HT-29 (cell line): ENCODE data around the gene MTHFD1L. TPM values are rescaled to one million over a fixed set of nuclear protein-coding genes. Genes with fewer than 3 reads are reported as not detected.

Experiments
- DNase-seq: peaks from one replicate; pipeline ENCODE4 v3.0.0-alpha.2; 2015; ENCODE audit warnings: low spot score
- total RNA-seq: library from RNA; depleted of rRNA; stranded (reverse); fragments of >200 nt; shearing (Covaris generic); gene quantifications from 2 replicates; pipeline ENCODE4 v1.2.3, GENCODE V29; 2014

Gene MTHFD1L
- total RNA-seq, 1 experiment from 2014 or later = 14.7 TPM

DNA sequence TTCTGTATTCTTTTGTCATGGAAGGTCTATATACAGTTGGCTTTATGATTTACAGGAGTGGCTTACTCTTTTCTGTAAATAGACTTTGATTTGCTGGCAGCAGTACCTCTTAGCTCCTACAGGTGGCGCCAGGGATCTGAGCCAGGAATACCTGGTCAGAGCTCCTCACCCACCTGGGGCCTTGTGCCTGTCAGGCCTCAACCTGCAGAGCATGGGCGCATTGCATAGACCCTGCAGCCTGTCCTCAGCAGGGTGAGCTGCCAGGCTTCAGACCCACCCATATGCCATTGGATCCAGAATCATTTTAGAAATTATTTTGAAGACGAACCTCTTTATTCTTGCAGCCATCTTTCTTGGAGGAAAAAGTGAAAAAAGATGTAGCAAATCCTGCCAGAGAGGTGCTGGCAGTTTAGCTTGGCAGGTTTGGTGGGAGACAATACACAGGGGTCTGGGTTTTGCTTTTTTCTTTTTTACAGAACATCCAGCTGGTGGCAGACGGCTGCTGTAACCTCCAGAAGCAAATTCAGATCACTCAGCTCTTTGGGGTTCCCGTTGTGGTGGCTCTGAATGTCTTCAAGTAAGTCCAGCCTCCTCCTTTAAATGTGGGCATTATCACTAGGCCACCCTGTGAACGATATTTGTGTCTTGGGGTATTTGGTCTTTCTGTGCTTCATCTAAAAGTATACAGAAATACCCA is 149.1 kb downstream of the MTHFD1L start:
- DNase-seq = peak; percentile 81

DNA sequence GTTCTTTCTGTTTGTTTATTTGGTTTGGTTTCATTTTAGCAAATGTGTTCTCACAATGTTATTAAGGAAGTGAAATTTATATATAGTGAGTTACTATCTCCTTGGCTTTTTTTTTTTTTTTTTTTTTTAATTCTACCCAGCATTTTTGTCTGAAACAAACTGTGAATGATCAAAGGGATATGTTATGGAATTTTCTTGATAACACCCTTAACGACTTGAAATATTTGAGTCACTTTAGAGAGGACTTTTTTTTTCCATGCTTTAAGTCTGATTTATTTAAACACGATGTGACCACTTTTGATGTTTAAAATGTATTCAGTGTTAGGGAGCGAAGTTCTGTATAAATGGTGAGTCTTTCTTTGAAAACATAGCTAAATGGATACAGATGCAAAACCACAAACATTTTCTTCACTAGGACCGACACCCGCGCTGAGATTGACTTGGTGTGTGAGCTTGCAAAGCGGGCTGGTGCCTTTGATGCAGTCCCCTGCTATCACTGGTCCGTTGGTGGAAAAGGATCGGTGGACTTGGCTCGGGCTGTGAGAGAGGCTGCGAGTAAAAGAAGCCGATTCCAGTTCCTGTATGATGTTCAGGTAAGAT is 149.7 kb downstream of the MTHFD1L start:
- no peak for DNase-seq

DNA sequence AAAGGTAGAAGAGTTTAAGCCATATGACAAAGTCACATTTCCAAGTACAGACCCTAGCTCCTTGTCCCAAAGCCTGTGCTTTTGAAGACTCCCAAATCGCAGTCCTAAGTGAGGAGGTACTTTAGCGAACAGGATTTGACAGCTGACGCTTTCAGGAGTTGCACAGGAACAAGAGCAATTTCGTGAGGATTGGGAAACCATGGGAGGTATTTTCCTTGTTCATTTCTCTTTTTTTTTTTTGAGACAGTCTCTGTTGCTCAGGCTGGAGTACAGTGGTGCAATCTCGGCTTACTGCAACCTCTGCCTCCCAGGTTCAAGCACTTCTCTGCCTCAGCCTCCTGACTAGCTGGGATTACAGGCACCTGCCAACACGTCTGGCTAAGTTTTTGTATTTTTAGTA is 150.6 kb downstream of the MTHFD1L start:
- DNase-seq = no peak

DNA sequence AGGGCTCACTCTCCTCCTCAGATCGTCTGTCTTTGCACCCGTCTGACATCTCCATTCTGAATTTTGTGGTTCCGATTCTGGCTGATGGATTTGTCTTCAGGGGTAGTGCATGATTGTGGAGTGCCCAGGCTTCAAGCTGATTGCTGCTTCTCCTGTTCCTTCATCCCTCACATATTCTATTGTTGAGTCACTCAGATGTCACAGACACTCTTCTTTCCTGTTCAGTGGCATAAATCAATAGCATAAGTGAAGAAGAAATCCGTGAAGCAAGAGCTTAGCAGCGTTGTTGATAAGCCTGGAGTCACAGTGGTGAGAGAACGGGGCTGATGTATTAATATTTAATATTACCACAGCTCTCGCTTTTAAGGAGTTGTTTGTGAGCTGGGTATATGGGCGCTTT is 152.5 kb downstream of the MTHFD1L start:
- no peak for DNase-seq

DNA sequence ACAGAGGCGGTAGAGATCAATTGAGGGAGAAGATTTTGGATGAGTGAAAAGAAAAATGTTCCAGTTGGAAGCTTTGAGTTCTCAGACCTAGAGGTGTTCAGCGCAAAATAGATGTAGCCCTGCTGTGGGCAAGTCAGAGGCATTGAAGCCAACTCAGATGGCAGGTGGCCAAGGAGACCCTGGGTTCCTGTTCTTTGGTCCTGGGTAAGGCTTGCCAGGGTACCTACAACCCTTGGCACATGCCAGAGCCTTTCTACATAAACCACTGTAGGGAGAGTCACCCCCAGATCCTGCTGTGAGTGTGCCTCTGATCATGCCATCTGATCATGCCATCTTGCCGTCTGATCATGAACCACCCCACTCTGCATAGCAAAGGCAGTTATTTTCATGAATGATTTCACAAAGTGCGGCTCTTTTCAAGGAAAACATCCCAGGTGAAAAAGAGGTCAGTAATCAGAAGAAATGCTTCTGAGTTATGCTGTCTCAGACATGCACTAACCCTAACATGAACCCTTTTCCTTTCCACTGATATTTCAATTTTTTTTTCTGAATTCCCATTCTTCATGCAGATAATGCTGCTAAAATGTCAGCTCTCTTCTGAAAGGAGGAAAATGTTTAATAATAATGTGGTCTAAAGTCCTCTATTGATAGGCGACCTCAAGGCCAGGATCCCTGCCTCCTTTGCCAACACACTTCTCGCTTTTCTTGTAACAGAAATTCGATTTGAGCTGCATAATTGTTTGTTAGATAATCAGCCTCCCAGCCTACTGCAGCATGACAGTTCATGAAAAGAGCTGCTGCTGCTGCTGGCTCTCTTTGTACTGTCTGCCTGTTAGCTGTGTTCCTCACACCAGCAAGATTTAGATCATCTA is 153.6 kb downstream of the MTHFD1L start:
- DNase-seq = no peak

DNA sequence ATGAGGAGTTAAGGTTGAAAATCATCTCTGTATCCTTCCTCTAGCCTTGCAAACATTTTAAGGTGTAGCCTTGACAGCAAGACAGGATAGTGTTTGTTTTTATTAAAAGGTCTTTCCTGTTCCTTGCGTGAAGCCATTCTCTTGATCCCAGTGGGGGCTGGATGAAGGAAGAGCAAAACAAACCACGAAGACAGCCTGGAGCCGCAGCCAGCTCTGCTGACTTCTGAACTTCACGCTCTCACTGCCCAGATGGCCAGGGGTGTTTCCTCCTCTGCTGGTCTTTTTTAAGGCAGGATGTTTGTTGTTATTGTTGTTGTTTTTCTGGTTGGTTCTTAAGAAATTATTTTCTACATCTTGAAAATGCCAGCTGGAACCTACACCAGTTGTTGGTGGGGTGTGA is 156.4 kb downstream of the MTHFD1L start:
- DNase-seq = no peak

DNA sequence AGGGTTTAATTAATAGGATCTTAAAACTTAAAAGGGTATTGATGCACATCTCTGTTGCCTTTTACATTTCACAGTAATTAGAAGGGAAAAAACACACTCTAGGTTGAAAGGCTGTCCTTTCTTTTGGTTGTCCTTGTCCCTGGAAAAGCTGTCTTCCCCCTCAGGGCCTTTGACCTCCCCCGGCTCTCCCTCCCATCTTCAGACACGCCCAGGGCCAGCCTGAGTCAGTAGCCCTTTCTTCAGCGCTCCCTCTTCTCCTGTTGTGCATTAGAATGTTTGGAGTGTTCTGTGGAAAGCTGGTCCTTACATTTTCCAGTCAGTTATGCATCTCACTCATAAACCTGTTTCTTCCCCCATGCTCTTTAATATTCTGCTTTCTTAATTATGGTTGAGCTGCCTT is 157.0 kb downstream of the MTHFD1L start:
- no peak for DNase-seq

DNA sequence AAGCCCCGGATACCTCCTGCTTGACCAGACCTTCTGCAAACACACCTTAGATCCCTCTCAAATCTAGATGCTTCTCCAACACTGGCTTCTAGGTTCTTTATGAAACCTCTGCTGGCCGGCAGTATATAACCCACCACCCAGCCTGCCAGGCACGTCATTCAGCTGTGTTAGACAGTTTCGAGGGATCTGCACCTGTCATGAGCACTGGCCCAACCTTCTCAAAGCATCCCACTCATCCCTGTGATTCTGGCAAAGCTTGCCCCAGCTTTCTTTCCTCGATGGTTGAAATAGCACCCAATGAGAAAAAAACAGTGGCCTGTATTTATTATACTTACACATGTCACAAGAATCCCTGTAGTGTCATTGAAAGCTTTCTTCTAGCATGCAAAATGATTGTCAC is 157.8 kb downstream of the MTHFD1L start:
- no peak for DNase-seq

DNA sequence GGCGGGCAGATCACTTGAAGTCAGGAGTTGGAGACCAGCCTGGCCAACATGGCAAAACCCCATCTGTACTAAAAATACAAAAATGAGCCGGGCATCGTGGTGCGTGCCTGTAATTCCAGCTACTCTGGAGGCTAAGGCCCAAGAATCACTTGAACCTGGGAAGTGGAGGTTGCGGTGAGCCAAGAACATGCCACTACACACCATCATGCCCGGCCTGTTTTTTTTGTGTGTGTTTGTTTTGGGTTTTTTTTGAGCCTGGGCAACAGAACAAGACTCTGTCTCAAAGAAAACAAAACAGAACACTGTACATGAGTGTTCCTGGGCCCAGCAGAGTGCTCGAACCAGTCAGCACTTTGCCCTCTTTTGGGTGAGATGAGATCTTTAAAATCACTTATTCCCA is 159.1 kb downstream of the MTHFD1L start:
- no peak for DNase-seq

DNA sequence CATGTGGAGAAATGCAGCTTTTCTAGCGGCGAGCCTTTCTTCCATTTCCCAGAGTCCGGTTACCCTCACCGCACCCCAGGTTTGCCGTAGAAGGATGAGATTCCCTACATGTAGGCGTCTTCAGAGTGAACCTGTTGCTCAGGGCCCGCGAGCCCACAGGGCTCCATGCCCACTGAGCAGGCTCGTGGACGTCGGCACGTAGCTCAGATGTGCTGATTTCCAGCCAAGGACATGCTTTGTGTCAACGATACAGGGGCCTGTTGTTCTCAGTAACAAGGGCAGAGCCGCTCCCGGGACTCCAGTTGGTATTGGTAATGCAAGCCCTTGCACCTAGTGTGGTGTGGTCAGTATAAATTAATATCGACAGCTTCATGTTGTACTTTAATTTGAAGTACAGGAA is 159.6 kb downstream of the MTHFD1L start:
- no peak for DNase-seq

DNA sequence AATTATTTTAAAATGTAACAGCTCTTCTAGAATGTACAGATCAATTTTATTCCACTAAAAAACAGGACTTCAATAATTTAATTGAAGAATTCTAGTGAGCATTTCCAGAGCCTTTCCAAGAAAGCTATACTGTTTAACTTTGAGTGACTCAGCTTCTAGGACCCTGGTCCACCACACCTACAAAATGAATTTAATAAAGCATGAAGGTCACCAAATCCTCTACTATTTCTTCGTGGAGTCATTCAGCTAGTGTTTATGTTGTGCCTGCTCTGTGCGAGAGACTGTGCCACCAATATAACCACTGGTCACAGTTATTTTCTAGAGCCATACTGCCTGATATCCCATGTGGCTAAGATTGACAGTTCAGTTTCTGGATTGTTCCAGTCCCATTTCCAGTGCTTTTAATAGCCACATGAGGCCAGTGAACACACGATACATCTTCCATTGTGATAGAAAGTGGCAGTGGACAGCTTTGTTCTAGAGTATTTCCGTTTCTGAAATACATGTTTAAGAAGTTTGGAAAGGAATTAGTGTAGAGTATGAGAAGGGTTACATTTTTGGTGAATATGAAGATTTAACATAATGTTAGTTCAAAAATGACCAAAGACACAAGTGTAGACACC is 160.7 kb downstream of the MTHFD1L start:
- no peak for DNase-seq

DNA sequence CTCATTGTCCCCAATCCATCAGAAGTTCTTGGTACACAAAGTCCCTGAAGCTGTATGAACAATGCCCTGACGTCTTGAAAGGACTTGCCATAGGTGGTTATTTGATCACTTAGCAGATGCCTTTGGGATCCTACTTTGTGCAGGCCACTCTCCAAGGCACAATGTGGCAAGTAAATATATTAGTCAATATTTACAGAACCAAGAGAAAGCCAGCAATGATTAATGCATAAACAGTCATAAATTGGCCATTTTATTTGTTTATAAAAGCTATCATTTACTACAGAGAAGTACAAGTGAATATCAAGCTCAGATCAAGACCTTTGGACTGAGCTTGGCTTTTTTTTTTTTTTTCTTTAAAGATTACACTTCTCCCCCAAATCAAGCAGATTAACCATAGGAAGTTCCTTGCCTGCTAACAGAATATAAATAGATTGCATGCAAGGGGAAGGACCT is 161.8 kb downstream of the MTHFD1L start:
- DNase-seq = no peak

DNA sequence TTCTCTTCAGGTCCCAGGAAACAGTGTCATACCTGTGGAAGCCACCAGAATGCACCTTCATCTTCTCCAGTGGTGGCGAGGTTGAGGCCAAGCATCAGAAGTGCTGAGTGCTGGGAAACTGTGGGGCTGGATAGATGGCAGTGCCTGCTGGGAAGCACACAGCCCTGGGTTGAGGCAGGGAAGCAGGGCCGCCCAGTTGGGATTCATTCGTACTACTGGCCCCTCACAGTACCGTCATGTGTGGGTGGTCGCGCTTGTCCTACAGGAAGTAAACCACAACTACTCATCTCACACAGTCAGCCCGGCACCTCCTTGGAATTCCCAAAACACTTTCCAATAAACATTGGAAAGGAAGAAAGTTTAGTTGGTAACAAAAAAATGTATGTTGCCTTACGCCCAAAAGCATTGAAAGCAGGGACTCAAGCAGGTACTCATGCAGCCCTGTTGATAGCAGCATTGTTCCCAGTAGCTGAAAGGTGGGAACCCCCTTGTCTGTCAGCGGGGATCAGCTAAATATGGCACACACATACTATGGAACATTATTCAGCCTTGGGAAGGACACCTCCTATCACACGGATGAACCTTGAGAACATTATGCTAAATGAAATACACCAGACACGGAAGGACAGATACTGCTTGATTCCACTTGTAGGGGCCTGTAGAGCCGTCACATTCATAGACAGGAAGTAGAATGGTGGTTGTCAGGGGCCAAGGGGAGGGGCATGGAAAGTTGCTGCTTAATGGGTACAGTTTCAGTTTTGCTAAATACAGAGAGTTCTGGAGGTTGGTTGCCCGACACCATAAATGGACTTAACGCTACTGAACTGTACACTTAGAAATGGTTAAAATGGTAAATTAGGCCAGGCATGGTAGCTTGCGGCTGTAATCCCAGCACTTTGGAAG is 162.7 kb downstream of the MTHFD1L start:
- DNase-seq = no peak

DNA sequence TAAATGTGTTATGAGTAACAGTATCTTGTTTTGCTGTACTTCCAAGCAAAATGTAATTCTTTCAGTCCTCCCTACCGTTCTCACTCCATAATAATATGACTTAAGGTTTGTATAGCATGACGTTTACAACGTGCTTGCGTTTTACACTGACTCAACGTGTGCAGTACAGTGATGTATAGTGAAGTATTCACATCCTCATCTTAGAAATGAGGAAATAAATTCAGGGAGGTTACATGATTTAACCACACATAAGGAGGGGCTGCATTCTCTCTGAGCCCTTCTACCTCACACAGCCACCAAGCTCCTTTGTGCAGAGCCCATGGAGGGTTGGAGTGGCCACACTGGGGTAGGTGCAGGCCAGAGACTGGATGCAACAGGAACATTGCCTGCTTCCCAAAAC is 164.5 kb downstream of the MTHFD1L start:
- DNase-seq = no peak

DNA sequence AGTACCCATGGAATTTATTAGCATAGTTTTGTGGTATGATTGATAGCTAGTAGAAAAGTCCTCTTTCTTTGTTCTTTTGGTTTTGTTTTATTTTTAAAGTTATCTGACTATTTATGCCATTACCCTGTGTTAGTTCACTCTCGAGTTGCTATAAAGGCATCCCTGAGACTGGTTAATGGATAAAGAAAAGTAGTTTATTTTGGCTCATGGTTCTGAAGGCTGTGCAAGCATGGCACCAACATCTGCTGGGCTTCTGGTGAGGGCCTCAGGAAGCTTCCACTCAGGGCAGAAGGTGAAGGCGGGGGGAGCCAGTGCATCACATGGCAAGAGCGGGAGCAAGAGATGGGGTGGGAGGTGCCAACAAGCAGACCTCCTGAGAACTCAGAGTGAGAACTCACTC is 166.5 kb downstream of the MTHFD1L start:
- DNase-seq = no peak

DNA sequence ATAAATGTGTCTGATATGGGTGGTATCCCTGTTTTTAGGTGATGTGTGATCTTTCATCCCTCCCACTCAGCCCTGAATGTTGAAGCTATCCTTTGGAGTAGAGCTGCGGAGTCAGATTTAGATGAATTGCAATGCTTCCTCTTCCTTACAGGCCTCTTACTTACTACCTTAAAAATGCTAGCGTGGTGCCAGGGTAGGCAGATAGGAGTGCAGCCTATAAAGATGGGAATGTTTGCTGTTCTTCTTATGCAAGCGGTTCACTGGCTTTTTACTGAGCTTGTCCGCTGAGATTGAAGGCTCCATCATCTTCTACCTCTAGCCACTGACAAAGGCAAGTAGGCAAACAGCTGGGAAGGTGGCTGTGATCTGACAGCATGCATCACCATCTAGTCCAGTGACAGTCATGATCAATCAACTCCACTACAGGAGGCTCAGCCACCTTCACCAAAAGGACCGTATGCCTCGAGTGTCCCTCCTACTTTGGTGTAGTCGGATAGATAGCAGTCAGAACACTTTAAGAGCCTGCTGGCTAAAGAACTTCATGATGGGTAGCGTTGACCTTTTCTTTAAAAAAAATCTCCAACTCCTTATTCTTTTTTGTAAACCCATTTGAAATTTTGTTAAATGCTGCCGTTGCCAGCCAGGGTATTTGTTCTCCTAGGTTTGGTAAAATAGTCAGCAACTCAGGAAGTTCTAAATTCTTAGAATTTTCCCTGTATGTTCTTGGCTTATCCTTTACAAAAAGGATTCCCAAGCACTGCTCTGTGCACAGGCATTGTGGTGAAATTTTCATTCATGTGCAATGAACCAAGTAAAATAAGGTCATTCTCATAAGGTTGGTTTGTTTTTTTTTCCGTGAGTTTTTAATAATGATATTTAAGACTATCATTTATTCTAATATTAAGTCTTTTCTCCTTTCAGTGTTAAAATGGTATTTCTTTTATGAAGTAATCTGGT is 169.6 kb downstream of the MTHFD1L start:
- DNase-seq = no peak

DNA sequence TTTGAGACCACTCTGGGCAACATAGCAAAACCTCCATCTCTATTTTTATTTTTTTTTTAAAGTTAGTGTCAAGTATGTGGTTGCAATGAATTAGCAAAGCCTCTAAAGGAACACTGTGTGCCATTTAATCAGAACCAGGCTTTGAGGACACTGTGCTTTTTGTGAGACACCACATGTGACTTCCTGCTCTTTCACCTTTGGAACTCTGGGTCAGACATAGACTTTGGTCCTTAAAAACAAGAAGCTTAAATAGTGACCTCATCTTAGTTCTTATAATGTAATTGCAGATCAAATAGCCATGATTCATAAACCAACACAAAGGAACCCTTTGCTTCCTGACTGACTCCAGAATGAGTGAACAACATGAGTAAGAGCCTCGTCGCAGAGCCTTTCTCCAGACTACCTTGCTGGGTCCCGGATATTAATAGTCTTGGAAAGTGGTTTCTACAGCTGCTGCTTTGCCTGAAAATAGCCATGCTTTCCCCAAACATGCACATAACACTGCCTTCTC is 170.8 kb downstream of the MTHFD1L start:
- peak; percentile 70 for DNase-seq

DNA sequence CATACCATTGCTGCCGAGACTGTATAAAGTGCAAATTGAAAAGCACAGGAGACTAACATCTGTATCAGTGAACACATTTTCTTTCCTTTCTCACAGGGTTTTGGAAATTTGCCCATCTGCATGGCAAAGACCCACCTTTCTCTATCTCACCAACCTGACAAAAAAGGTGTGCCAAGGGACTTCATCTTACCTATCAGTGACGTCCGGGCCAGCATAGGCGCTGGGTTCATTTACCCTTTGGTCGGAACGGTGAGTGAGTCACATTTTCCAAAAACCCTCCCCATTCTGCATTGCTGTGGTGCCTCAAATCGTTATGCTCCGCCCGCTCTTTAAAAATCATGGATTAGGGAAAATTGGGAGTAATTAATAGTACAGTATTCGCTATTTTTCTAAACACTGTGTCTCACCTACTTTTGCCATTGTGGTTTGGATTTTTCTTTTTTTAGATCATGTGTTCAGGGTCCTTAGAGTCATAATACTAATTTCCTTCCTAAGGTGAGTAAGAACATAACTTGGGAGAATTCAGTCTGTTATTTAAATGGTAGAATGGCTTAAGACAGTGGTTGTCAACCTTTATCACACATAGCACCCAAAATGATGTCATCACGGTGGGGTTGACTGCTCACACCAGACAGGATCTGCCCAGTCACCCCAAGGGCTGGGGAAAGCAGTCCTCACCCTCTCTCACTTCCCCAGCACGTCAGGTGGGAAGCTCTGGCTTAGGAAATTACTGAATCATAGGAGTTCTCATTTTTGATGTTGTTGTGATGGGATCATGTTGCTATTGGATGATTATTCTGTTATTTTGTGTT is 171.6 kb downstream of the MTHFD1L start:
- DNase-seq = peak; percentile 29

DNA sequence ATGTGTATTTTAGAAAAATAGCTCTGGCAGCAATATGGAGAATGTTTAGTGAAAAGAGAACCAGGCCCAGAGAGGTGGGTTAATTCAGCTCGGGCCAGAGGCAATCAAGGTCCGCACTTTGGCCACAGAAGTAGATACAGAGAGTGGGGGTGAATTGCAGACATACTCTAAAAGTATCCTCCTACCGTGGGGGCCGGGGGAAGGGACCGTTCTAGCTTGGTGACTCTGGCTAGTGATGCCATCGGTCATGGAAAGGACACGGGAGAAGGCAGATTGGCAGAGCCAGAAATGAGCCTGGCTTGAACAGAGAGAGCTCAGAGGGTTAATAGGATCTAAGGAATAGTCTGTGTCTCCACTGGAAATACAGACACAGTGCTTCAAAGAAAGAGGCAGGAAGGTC is 173.1 kb downstream of the MTHFD1L start:
- no peak for DNase-seq
